Subcutaneous preadipocyte (primary cell): ENCODE results near the gene SLX4. TPM values are rescaled to one million over a fixed set of nuclear protein-coding genes. Genes with fewer than 3 reads are reported as not detected.

Experiments used
- total RNA-seq: library from RNA; depleted of rRNA; stranded (reverse); fragments of >200 nt; gene quantifications from 2 replicates; pipeline ENCODE4 v1.2.3, GENCODE V29; 2012

The SLX4 gene, protein sequence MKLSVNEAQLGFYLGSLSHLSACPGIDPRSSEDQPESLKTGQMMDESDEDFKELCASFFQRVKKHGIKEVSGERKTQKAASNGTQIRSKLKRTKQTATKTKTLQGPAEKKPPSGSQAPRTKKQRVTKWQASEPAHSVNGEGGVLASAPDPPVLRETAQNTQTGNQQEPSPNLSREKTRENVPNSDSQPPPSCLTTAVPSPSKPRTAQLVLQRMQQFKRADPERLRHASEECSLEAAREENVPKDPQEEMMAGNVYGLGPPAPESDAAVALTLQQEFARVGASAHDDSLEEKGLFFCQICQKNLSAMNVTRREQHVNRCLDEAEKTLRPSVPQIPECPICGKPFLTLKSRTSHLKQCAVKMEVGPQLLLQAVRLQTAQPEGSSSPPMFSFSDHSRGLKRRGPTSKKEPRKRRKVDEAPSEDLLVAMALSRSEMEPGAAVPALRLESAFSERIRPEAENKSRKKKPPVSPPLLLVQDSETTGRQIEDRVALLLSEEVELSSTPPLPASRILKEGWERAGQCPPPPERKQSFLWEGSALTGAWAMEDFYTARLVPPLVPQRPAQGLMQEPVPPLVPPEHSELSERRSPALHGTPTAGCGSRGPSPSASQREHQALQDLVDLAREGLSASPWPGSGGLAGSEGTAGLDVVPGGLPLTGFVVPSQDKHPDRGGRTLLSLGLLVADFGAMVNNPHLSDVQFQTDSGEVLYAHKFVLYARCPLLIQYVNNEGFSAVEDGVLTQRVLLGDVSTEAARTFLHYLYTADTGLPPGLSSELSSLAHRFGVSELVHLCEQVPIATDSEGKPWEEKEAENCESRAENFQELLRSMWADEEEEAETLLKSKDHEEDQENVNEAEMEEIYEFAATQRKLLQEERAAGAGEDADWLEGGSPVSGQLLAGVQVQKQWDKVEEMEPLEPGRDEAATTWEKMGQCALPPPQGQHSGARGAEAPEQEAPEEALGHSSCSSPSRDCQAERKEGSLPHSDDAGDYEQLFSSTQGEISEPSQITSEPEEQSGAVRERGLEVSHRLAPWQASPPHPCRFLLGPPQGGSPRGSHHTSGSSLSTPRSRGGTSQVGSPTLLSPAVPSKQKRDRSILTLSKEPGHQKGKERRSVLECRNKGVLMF (N-terminal part only)
- 5.5 and 8.0 TPM in 2 replicates for total RNA-seq

DNA sequence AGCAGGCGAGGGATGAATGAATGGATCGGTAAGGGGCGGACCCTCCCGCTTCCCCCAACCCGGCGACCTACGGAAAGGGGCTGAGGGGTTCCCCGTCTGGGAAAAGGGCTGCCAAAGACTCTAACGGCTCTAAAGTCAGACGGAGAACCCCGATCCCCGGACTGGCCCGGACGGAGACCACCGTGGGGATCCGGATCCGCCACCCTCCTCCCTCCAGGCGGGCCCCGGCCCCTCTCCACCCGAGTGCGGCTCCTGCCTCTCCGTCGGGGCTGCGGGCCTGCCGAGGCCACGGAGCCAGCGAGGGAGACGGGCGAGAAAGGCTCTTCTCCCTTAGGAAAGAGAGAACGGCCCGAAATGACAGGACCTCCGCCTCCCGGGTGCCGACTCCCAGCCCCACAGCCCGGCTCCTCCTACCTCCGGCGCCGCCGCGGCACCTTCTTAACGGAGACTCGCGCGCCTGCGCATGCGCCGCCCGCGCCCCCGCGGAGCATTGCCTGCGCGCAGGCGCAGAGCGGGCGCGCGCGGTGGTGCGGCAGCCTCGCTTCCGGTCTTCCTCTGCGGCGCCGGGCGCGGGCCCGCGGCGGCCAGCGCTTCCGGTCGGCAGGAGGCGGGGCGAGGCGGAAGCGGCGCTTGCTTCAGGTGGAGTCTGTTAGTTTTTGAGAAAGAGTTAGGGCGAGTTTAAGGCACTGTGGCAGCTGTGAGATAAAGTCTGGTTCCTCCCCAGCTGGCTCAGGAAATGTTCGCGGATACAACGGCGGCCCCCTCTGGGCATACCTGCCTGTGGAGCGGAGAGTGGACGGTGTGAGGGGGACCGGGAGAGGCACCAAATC, at the start of gene SLX4:
Gene SLX4 (minus strand): TSS at position 461 of the 830 bp plus-strand sequence. CDS start 2,642 bp downstream, outside the sequence.

DNA sequence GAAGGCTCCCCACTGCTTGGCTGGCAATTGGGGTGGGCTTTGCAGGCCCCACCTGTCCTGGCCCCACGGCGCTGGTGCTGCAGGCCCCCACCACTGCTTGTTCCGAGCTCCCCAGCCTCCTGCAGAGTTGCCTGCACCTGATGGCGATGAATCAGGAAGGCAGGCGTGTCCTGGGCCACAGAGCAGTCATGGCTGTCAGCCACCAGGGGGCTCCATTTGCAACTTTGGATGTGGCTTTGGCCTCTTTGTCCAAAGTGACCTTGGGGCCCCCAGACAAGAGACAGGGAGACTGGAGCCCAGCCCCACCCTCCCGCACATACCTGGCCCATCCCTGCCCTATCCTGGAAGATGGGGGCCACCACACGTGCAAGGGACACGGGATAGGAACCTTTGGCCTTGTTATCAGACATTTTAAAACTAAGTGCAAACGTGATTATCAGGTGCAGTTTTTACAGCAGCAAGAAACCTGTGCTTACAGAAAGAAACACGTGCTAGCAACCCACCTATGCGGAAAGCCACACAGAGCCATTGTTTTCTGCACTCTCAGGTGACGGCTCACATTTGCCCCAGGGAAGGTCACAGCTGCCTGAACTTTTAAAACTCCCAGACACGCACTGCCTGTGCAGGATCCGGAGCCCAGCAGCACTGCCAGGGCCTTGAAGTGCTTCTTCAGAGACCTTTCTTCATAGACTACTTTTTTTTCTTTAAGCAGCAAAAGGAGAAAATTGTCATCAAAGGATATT, 43.0 kb upstream of the SLX4 start, which contains the start of gene DNASE1:
Gene DNASE1 (plus strand): TSS at position 443 of the 743 bp plus-strand sequence. CDS start 683 bp downstream, outside the sequence.

DNA sequence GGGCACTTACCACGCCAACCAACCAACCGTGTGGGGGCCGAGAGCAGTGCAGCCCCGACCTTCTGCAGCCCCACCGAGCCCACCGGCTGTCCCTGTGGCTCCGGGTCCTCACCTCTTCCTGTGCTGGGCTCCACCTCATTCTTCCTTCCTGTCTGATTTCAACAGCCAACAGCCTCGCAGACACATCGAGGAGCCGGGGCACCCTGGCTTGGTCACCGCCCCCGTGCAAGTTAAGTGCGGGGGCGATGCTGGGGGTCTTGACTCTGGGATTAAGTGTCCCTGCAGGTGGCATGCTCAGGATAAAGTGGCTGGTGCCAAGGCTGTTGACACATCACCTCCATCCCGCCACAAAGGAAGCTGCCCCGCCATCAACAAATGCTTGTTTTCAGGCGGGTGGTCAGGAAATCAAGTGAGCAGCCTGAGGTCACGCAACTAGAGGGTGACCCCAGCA, 34.1 kb downstream of the SLX4 start, which contains the start of gene NLRC3:
Gene NLRC3 (minus strand): TSS at position 102 of the 451 bp plus-strand sequence. CDS start 12,367 bp downstream, outside the sequence.

Other genes starting within 250 kb of the SLX4 start
- gene ZSCAN32, start 210.6 kb downstream of the SLX4 start, total RNA-seq: 10.3 and 10.4 TPM in 2 replicates
- 9.6 and 10.7 TPM in 2 replicates for gene ZNF174, start 210.4 kb downstream of the SLX4 start, total RNA-seq
- 1.4 and 1.5 TPM in 2 replicates for gene ZNF597, start 168.1 kb downstream of the SLX4 start, total RNA-seq
- 10.3 and 10.4 TPM in 2 replicates for gene NAA60, start 167.9 kb downstream of the SLX4 start, total RNA-seq
- gene C16orf90, start 116.1 kb downstream of the SLX4 start, total RNA-seq: not detected in 2 replicates
- 12.5 and 17.6 TPM in 2 replicates for gene CLUAP1, start 110.6 kb downstream of the SLX4 start, total RNA-seq
- gene NLRC3, start 34.2 kb downstream of the SLX4 start, total RNA-seq: not detected in 2 replicates
- 7.3 and 9.6 TPM in 2 replicates for gene DNASE1, start 43.1 kb upstream of the SLX4 start, total RNA-seq
- 103 and 137 TPM in 2 replicates for gene TRAP1, start 105.9 kb upstream of the SLX4 start, total RNA-seq